ENCODE data around the gene TIFAB. TPM values are rescaled to one million over a fixed set of nuclear protein-coding genes. Genes with fewer than 3 reads are reported as not detected.

The TIFAB gene
- total RNA-seq, 1 experiment from 2014 or later = not detected

DNA sequence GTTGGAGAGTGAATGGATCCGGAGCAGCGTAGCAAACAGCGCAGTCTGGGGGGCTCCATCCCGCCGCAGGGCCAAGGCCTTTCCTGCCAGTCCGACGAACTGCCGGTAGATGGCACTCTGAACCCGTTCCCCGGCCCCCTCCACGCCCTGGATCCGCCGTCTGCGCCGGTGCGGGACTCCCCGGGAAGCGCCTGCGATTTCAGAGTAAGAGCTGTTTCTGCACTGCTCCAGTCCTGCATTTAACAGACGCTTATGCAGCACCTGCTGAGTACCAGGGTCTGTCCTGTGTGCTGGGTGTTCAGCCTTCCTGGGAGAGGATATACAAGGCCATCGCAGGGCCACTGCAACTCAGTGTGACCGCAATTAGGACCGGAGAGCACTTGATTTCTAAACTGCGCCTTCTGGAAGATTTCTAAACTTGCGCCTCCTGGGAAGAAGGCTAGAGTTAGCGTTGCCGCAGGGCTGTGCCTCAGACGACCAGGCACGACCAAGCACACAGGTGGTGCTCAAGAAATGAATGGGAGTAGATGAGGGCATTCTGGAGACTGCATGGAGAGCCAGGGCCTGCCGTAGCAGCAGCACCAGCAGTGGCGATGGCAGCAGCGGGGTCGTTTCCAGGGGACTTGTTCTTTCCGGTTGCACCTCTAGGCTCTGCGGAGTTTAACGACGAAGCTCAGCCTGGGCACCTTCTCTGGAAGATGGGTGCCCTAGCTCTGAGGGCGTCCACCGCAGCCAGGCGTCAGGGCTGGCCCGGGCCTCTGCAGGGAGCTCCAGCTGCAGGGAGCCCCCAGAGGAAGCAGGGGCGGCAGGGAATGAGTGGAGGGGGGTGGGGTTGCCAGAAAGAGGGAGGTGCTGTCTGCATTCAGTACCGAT lies 14.3 kb upstream of the TIFAB start:
- Histone ChIP-seq H3K4me1 (ENCODE audit: insufficient read depth, low read length) (no peaks in the 10 kb centered on the region), H3F3A (ENCODE audit: low read length, unreplicated experiment) (no peaks in the 10 kb centered on the region), H3K4me3 (ENCODE audit: low read length) (no peak overlapping the region), H3K4me2 (ENCODE audit: low read length) (peak overlapping the region; percentile 40; the same call in 1 of the 2 replicates), H3K36me3 (ENCODE audit: low read depth, low read length) (no peaks in the 10 kb centered on the region), H3K27me3 (ENCODE audit: low read length) (peaks cover 17% of the 10 kb centered on the region), H3K9me3 (ENCODE audit: low read length) (no peaks in the 10 kb centered on the region), H3K79me2 (ENCODE audit: low read length) (no peaks in the 10 kb centered on the region), H4K20me1 (ENCODE audit: low read length) (no peaks in the 10 kb centered on the region), H3K9me2 (replicated peaks; ENCODE audit: low read length) (no peaks in the 10 kb centered on the region), H3K9ac (ENCODE audit: low read length) (no peak overlapping the region), H3K27ac (ENCODE audit: low read length) (no peak overlapping the region), H2AFZ (ENCODE audit: low read length) (peak overlapping the region; percentile 63; the same call in 1 of the 2 replicates)
- peak; percentile 88 for ATAC-seq
- ChIA-PET POLR2A (ENCODE audit: unreplicated experiment) (interaction anchor here (0.6 kb wide), 1 partner anchor 90 kb away, joined by 3 read pairs; no protein-coding TSS in a partner anchor), CTCF (interaction anchor here (0.7 to 2.0 kb wide), 6 partner anchors 83 to 702 kb away, joined by 3 to 25 read pairs (median 5); no protein-coding TSS in a partner anchor)
- DNase-seq = peak; percentile 58
- intact Hi-C loops (cut with micrococcal nuclease) = loop anchor here (1.0 kb wide), 1 partner anchor 86 kb away; no protein-coding TSS in a partner anchor
- TF ChIP-seq CTCF (conservative IDR thresholded peaks at IDR 0.05; ENCODE audit: low read depth, low read length) (peak; percentile 77), EZH2 (IDR thresholded peaks at IDR 0.05; ENCODE audit: low read length, unreplicated experiment) (no peak)
- BruUV-seq (replicated peaks) = no TSS peak

DNA sequence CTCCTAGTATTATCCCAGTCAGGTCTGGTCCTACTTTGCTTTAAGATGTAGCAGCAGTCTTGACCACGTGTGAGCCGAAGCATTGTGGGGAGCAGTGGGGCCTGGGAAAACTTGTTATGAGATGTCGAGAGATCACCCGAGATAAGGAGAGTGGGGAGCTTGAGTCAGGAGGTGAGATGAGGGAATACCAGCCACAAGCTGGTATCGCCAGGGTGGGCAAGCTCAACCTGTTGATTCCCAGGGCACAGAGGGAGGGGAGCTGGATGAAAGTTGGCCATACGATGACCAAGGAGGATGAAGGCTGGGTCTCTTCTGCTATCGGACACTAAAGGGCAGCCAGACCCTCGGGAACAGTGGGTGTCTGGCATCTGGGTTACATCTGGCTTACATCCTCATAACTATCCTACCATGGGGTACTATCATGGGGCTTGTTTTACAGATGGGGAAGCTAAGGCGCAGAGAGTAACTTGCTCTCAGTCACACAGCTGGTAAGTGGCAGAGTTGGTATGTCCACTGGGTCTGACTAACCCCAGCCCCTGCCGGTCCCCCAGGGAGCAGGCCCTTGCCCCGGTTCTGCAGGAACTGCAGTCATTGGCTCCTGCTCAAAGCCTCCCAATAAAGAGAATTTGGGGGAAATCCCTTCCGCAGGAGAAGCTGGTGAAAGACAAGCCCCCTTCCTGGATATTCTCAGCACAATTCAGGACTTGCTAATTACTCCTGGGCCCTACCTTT lies 13.4 kb upstream of the TIFAB start:
- Histone ChIP-seq H3K4me1 (ENCODE audit: insufficient read depth, low read length) (no peaks in the 10 kb centered on the region), H3K27ac (ENCODE audit: low read length) (no peak overlapping the region), H3K27me3 (ENCODE audit: low read length) (peaks cover 17% of the 10 kb centered on the region), H3K9me2 (replicated peaks; ENCODE audit: low read length) (no peaks in the 10 kb centered on the region), H3K4me3 (ENCODE audit: low read length) (no peak overlapping the region), H3K36me3 (ENCODE audit: low read depth, low read length) (no peaks in the 10 kb centered on the region), H4K20me1 (ENCODE audit: low read length) (no peaks in the 10 kb centered on the region), H3K9ac (ENCODE audit: low read length) (no peak overlapping the region), H3K4me2 (ENCODE audit: low read length) (no peak overlapping the region), H2AFZ (ENCODE audit: low read length) (no peak overlapping the region), H3K9me3 (ENCODE audit: low read length) (no peaks in the 10 kb centered on the region), H3K79me2 (ENCODE audit: low read length) (no peaks in the 10 kb centered on the region), H3F3A (ENCODE audit: low read length, unreplicated experiment) (no peaks in the 10 kb centered on the region)
- CTCF ChIA-PET = interaction anchor here (0.5 to 2.0 kb wide), 7 partner anchors 8 to 703 kb away, joined by 3 to 25 read pairs (median 6); no protein-coding TSS in a partner anchor
- DNase-seq (no peak), ATAC-seq (no peak)
- POLR2A ChIA-PET (ENCODE audit: unreplicated experiment) = no interaction called here
- no TSS peak for BruUV-seq (replicated peaks)
- TF ChIP-seq EZH2phosphoT487 (IDR thresholded peaks at IDR 0.05; ENCODE audit: borderline replicate concordance, low read length) = no peak
- TF ChIP-seq CTCF (conservative IDR thresholded peaks at IDR 0.05; ENCODE audit: low read depth, low read length) = no peak
- TF ChIP-seq EZH2 (IDR thresholded peaks at IDR 0.05; ENCODE audit: low read length, unreplicated experiment) = no peak
- intact Hi-C loops (cut with micrococcal nuclease) = loop anchor here (1.0 kb wide), 1 partner anchor 87 kb away; no protein-coding TSS in a partner anchor
